MM.1S (cell line): Measurements from ENCODE around the gene MPZL3.

Experiments
- EZH2phosphoT487 ChIP-seq: fragments of 300-600 bp; sonication (generic); IDR thresholded peaks from 2 replicates; pipeline ENCODE4 v1.6.1; 2018; ENCODE audit warnings: antibody characterized with exemption, low read length
- TF ChIP-seq, protein P1 (sequence below): fragments of 300-600 bp; sonication (generic); IDR thresholded peaks from 2 replicates; pipeline ENCODE4 v1.5.1; 2016; ENCODE audit warnings: antibody characterized with exemption, low read length, mixed read lengths

DNA sequence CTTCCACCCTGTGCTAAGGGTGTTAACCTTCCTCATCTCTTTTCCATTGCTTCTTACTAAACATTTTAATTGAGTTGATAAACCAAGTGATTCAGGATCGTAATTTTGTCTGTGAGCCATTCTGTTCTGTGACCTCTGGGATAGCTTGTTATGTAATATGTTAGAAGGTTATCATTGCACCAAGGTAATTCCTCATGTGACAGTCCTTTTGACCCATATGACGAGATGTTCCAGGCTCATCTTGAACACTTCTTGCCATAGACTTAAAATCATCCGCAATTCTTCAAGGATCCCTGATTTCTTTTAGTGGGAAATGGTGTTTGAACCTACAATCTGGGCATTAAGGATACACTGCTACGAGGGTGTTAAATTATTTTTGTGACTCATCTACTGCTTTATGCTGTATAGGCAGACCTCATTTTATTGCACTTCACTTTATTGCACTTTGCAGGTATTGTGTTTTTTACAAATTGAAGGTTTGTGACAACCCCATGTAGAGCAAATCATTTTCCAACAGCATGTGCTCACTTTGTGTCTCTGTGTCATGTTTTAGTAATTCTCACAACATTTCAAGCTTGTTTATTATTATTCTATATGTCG is 31.0 kb upstream of the MPZL3 start:
- TF ChIP-seq, protein P1, sequence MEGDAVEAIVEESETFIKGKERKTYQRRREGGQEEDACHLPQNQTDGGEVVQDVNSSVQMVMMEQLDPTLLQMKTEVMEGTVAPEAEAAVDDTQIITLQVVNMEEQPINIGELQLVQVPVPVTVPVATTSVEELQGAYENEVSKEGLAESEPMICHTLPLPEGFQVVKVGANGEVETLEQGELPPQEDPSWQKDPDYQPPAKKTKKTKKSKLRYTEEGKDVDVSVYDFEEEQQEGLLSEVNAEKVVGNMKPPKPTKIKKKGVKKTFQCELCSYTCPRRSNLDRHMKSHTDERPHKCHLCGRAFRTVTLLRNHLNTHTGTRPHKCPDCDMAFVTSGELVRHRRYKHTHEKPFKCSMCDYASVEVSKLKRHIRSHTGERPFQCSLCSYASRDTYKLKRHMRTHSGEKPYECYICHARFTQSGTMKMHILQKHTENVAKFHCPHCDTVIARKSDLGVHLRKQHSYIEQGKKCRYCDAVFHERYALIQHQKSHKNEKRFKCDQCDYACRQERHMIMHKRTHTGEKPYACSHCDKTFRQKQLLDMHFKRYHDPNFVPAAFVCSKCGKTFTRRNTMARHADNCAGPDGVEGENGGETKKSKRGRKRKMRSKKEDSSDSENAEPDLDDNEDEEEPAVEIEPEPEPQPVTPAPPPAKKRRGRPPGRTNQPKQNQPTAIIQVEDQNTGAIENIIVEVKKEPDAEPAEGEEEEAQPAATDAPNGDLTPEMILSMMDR, result no peak
- TF ChIP-seq EZH2phosphoT487, result no peak
